AG20443 (cell line): ENCODE results near the gene RAMACL.
"Not testable (repeated sequence)": the region's sequence is repeated elsewhere in the genome, so short reads cannot be mapped to it uniquely, and the experiment has no call there.

Experiments used
- DNase-seq: peaks from one replicate; pipeline ENCODE4 v3.0.0; 2012; ENCODE audit warnings: low spot score, mixed read lengths

RAMACL gene

DNA sequence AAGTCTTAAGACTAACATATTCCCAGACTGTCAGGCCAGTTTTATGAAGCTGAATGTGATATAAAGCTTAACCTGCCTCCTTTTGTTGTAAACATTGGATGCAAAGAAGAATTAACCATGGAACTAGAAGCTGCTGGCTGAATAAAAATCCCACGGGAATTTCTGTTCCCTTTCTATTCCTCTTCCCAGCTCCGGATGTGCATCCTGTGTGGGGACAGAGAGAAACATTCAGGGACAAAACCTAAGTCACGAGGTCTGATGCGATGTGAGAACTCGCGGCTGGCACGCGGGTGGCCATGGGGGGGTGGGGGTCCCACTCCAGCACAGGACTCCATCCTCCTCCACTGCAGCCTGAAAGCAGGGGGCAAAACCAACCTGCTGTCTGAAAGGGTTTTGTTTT, 32.2 kb downstream of the RAMACL start:
- no peak for DNase-seq

- DNase-seq = peak; percentile 93
These were observed 32.8 kb downstream of the RAMACL start for GRCh38 chr6:166553563-166554271.

DNA sequence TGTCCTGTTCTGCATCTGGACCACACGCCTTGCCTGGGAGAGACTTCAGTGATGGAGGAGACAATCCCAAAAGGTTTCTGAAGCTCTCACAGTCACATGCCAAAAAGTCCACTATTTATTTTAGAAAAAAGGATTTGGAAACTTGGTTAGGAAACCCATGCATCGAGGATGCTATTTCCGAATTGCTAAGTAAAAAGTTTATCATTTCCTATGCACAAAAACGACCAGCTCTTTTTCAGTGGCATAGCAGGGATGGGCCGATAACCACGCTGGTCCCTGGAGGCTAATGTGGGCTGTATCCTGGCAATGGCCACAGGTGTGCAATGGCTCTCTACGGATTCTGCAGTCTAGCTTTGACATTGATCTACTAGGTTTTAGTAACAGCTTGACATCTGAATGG, 33.9 kb downstream of the RAMACL start:
- DNase-seq = no peak

DNA sequence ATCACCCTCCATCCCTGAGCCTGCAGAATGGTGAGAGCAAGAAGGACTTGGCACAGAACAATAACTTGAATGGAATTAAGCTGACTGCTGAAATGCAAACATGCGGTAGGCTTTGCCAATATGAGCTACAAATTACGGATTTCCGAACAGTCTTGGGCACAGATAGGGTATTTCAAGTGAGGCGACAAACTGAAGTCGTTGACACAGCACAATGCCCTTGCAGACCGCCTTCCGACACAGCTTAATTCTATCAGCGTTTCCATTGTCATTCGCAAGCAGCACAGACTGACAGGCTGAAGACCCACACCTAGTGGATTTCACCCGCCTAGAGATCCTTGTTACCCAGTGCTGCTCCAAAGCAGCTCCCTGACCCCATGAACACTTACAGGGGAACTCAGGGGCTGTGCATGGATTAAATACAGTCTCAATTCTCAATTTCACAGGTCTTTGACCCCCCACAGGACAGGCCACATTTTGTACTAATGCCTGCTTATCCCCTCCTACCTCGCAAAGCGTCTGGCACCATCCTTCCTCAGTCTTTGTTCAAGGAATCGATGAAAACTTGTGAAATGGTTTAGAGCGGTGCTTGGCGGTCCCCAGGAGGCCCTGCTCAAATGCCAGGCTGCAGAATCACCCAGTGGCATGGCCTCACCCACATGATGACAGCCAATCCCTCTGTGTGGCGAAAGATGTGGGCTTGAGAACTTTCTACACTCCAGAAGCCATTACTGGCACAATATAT, 34.6 kb downstream of the RAMACL start:
- no peak for DNase-seq

GRCh38 chr6:166546653-166547052, 39.8 kb downstream of the RAMACL start:
- no peak for DNase-seq

GRCh38 chr6:166545156-166546034, 41.1 kb downstream of the RAMACL start:
- DNase-seq = peak; percentile 40

GRCh38 chr6:166544296-166544605, 42.2 kb downstream of the RAMACL start:
- DNase-seq = no peak

- no peak for DNase-seq
These were observed 42.7 kb downstream of the RAMACL start for GRCh38 chr6:166543603-166544295.

DNA sequence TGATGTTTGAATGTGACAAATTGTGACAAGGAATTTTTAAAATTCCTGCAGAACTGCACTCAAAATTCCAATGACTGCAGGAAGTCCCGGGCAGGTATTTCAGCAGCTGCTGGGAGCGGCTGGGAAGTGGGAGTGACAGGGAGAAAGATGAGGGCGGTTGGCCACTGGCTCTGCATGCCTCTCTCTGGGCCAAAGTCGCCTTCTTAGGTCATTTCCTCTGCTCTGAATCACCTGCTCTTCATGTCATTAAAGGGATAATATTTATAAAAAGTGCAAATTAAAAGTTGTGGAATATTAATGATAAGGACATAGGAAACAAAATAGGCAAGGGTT, 43.9 kb downstream of the RAMACL start:
- DNase-seq = no peak

DNA sequence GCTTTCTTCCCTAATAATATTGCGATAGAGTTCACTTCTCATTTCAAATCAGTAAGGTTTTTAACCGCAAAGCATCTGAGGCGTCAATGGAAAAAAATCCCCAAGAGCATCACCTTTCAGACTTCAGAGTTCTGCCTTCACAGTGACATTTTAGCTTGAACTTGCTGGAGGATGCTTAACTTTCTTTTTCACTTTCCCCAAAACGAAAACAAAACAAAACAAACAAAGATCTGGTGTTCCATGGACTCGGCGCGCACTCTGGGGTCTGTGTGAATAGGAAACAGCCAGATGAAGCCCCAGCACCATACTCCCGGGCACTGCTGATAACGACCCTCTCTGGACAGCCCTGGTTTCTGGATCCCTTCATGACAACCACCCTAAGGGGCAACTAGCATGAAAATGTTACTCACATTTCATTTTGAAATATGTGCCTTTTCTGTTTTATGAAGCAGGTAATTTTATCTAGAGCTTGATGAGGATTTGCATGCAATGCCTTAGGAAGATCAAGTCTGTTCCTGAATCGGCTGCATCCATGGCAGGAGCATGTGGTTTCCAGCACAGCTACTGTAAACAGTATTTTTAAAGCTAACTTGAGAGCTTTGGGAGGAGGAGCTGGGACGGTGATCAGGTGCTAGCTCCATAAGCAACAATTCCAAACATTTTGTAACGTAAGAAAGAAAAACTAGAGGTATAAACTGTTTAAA, 44.5 kb downstream of the RAMACL start:
- no peak for DNase-seq

GRCh38 chr6:166541366-166541765, 45.1 kb downstream of the RAMACL start:
- no peak for DNase-seq

DNA sequence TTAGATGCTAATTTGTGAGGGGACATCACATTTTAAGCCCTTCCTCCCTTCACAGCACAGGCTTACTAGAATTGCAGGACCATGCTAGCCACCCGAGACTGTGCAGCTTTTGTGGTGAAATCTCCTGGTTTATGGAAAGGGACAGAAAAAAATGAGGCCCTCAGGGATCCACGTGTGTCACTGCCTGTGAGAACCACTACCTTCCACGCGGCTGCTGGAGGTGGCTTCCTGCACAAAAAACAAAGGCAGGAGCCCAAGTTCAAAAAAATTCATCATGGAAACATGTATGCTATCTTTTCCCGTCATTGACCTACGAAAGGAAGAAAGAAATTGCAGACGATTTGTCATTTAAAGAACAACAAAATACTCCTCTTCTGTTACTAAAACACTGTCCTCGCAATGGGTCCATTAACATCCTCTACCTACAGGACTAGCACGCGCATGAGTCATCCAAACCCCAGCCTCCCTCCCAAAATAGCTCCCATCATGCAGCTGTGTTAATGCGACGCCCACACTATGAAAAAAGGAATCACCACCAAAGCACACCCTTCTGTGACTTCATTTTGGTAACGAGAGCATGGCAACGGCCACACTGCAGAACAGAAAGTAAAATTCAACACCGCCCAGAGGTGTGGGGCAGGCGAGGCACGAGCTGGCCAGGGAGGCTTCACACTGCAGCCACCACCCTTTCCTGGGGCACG, 45.7 kb downstream of the RAMACL start:
- no peak for DNase-seq

GRCh38 chr6:166539543-166539942, 46.9 kb downstream of the RAMACL start:
- DNase-seq = no peak

DNA sequence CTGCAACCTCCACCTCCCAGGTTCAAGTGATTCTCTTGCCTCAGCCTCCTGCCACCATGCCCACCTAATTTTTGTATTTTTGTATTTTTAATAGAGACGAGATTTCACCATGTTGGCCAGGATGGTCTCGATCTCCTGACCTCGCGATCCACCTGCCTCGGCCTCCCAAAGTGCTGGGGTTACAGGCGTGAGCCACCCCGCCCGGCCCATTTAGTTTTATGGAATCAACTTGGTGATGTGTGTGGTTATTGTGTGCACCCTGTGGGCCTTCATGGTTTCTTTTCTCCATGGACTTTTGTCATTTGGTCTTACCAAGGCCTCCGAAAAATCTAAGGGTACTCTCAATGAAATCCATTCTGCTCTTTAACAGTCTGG, 47.5 kb downstream of the RAMACL start:
- not testable (repeated sequence) for DNase-seq

- no peak for DNase-seq
These were observed 48.0 kb downstream of the RAMACL start for GRCh38 chr6:166538297-166539010.

DNA sequence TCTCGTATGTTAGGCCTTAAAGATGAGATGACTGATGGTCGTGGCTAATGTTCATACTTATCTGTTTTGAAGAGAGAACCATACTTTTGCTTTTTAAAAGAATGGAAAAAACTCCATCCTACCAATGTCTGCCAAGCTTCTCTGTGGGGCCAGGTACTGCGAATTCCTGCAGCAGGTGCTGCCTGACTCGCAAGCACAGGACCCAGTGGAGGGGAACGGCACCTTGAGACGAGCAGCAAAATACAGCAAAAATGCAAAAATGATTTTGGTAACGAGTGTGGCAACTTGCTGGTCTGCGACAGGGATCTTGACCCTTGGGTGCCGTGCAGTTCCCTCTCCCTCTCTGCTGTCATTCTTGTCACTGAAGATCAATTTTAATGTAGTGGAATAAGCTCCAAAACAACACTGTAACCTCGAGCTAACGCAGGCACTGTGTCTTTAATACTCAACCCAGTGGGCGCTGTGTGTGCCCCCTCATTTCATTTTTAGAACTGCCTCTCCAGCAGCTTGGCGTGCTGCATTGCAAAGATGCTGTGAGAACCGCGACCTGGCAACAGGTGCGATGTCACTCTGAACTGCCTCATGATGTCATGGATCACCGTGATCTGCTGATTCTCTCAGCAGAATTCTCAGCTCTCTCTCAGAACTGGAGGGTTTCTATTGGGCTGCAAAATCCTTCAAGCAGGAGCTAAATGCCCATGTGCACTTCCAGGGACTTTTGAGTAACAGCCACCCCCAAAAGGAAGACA, 51.6 kb downstream of the RAMACL start:
- no peak for DNase-seq

- no peak for DNase-seq
These were observed 53.2 kb downstream of the RAMACL start for GRCh38 chr6:166533205-166533824.
